DMS 273 (cell line): Measurements from ENCODE around the gene SELENOM.
"Not testable (repeated sequence)": the region's sequence is repeated elsewhere in the genome, so short reads cannot be mapped to it uniquely, and the experiment has no call there.

Source experiments
- DNase-seq: peaks from one replicate; lab custom pipeline; 2025; ENCODE audit not compliant: unreplicated experiment; lab: John Stamatoyannopoulos, UW

SELENOM gene

DNA sequence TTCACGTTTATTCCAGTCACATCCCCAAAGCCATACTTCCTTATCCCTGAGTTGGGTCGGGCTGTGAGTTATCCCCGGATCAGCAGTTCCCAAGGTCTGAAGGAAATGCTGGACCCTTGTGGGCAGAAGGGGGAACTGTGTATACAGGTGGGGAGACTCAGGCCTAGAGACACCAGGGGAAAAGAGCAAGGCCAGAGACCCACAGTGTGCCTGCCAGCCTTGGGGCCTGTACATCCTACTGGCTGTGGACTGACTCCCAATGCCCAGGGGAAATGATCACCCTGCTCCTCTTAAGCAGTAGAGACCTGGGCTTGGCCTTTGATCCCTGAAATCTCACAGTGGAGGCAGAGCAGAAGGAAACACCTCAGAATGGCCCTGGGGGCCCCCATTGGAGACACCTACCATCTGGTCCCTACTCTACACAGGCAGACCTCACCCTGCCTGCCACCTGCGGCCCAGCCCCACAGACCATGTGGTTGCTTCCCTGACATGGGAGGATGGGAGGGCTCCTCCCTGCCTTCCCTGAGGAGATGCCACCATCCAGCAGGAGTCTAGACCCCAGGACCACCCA is 1.3 kb downstream of the SELENOM start:
- DNase-seq: peak; percentile 59

- DNase-seq: no peak
These were observed 2.0 kb downstream of the SELENOM start for GRCh38 chr22:31105282-31105929.

- DNase-seq: no peak
These were observed 2.5 kb downstream of the SELENOM start for GRCh38 chr22:31104869-31105268.

DNA sequence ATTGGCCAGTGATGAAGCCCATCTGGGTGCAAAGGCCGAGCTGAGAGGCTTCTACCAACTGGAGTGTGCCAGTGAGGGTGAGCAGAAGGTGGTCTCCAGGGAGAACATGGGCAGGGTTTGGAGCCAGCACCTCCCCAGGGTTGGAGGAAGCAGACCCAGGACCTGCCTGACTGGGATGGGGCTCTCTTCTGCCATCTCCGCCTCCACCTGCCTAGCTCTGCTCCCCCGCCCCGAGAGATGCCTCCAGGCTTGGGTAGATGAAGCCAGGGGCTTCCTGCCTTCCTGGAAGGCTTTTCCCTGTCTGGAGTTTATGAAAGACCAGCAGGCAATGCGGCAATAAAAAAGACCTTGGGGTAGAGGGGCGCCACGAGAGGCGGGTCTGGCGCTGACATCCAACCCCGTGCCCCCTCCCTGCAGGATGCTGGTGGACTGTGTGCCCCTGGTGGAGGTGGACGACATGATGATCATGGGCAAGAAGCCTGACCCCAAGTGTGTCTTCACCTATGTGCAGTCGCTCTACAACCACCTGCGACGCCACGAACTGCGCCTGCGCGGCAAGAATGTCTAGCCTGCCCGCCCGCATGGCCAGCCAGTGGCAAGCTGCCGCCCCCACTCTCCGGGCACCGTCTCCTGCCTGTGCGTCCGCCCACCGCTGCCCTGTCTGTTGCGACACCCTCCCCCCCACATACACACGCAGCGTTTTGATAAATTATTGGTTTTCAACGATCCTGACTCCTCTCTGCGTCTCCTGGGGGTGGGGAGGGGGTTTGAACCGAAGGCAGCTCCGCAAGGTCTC is 3.3 kb downstream of the SELENOM start:
- no peak for DNase-seq

GRCh38 chr22:31103111-31103510 is 4.3 kb downstream of the SELENOM start:
- no peak for DNase-seq

- peak; percentile 28 for DNase-seq
These were observed 4.8 kb downstream of the SELENOM start for GRCh38 chr22:31102441-31103081.

DNA sequence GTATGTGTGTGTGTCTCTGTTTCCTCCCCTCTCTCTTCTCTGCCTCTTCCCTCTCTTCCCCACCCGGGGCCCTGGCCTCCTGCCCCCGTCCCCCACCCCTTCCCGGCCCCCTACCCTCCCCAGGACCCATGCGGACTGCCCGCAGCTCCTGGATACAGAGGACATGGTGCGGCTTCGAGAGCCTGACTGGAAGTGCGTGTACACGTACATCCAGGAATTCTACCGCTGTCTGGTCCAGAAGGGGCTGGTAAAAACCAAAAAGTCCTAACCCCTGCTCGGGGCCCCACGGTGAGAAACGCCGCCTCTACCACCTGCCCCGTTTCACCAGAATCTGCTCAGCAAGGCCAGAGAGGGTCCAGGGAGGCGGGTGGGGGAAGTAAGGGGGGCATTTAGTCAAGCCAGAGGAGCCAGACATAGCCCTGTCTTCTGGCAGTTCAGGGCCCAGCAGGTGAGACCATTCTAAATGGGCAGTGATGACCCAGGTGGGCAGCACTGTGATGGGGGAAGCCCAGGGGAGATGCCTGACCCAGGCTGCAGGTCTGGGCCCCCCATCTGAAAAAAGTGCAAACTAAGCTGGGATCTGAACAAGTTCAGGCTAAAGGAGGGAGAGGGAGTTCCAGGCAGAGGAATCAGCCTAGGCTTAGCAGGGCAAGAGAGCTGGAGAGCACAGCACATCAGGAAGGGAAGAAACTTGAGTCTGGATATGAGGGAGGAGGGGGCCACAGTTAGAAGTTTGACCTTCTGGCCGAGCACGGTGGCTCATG is 6.4 kb downstream of the SELENOM start:
- DNase-seq: no peak

- no peak for DNase-seq
These were observed 7.3 kb downstream of the SELENOM start for GRCh38 chr22:31099841-31100761.

GRCh38 chr22:31099386-31099785 is 8.0 kb downstream of the SELENOM start:
- no peak for DNase-seq

DNA sequence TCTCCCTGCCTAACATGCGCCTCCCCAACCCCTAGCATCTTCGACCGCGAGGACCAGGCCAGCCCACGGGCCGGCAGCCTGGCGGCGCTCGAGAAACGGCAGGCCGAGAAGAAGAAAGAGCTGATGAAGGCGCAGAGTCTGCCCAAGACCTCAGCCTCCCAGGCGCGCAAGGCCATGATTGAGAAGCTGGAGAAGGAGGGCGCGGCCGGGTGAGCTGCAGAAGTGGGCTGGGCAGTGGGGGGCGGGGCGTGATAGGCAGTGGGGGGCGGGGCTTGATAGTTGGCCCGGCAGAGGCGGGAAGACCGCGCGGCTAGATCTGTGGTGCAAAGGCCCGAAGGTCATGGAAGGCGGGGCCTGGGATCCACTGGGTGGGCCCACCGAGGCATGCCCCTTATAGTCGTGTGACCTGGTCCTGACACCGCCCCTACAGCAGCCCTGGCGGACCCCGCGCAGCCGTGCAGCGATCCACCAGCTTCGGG is 8.7 kb downstream of the SELENOM start:
- no peak for DNase-seq

- no peak for DNase-seq
These were observed 9.3 kb downstream of the SELENOM start for GRCh38 chr22:31097941-31098631.

GRCh38 chr22:31097539-31097938 is 9.8 kb downstream of the SELENOM start:
- not testable (repeated sequence) for DNase-seq

DNA sequence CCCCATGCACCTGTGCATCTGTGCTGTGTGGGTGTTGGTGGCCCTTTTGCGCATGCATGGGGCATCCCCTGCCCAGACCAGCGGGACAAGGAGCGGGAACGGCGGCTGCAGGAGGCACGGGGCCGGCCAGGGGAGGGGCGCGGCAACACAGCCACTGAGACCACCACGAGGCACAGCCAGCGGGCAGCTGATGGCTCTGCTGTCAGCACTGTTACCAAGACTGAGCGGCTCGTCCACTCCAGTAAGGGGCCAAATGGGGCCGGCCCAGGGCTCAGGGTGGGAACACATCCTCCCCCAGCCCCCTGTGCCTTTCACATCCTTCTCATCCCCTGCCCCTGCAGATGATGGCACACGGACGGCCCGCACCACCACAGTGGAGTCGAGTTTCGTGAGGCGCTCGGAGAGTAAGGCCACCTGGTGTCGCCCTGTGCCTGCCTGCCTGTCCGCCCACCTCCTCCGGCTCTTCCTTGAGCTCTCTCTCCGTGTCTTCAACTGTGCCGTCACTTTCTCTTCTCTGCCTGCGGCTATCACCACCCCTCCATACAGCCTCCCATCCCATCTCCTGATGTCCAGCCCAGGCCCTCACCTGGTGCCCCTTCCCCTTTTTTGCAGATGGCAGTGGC is 10.6 kb downstream of the SELENOM start:
- no peak for DNase-seq

GRCh38 chr22:31095637-31096249 is 11.6 kb downstream of the SELENOM start:
- DNase-seq: no peak

DNA sequence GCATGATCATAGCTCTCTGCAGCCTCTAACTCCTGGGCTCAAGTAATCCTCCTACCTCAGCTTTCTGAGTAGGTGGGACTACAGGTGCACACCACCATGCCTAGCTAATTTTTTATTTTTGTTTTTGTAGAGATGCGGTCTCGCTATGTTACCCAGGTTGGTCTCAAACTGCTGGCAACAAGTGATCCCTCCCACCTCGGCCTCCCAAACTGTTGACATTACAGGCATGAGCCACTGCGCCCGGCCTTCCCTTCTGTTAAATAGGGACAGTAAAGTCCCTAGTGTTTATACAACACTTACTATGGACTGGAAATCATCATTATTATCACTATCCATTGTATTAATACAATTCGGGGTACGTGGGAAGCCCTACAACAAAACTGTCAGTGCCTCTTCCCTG is 12.6 kb downstream of the SELENOM start:
- no peak for DNase-seq

DNA sequence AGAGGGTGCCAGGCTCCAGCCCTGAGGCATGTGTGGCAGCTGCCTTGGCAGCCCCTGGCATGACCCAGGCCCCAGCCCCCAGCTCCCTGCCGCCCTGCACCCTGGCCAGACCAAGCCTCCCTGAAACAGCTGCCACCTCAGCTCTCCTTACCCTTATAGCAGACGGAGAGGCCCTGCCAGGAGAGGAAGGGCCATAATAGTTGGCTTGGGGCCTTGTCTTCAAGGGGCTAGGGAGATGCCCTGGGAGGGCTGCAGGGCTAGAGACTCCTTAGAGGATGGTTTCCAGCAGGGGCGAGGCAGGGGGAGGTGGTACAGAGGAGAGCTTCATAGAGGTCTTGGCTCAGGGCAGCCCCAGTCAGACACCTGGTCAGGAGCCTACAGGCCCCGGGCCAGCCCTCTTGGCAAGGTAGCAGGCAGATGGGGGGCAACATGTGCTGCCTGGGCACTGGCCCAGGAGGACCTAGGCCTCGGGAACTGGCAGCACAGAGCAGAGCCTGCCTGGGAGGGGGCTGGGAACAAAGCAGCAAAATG is 13.3 kb downstream of the SELENOM start:
- DNase-seq: peak; percentile 94

DNA sequence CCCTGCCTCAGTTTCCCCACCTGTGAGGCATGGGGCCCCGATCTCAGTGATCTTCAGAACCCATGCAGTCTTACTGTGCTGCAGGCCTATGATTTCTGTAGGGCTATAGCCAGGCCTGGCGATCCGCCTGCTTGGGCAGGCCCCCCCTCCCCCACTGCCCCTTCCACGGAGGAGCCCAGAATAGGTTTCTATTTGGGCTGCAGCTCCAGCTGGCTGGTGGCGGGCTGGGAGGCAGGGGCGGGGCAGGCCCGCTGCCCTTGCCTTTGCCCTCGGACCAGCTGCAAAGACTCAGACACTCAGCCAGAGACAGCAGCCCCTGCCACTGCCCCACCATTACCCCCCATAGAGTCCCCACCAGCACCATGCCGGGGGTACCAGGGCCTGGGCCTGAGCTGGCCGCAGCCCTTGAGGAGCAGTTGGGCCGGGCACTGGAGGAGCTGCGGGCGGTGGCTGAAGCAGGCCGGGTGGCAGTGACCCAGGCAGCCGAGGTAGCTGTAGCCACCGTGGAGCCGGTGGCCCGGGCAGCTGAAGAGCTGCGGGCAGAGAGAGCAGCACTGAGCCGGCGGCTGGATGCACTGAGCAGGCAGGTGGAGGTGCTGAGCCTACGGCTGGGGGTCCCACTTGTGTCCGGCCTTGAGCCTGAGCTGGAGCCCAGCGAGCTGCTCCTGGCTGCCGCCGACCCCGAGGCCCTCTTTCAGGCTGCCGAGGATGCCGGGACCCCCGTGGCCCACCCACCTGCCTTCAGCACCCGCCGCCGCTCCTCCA is 14.1 kb downstream of the SELENOM start:
- peak; percentile 80 for DNase-seq
